Measurements from ENCODE around the gene CCNC.

The CCNC gene

DNA sequence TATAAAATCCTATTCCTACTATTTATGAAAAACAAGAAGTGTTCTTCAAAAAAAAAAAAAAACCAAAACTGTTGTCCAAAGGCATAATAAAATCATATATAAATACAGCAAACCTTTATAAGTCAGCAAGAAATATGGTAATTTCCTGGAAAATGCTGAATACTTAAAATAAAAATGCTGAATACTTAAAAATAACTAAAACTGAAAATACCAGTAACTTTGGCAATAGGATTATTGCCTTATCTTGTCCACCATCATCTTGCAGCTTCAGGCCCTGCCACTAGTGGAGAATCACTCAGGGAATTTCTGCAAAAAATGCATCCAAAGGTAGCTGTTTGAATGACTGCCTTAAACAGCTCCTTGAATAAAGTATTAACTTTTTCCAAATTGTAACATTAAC is 24.5 kb downstream of the CCNC start:
- no peak for DNase-seq

GRCh38 chr6:99530627-99531026 is 37.8 kb downstream of the CCNC start:
- no peak for DNase-seq

DNA sequence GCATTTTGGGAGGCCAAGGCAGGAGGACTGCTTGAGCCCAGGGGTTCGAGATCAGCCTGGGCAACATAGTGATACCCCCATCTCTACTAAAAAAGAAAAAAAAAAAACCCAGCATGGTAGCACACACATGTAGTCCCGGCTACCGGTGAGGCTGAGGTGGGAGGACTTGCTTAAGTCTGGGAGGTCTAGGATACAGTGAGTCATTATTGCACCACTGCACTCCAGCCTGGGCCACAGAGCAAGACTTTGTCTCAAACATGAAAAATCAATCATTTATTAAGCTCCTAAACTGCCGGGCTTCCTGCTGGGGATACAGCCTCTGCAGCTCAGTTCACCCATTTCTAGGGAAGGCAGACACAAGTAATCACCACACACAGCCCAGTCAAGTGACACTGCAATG is 45.9 kb downstream of the CCNC start:
- no peak for DNase-seq

GRCh38 chr6:99521633-99522151 is 46.8 kb downstream of the CCNC start:
- no peak for DNase-seq

GRCh38 chr6:99520855-99521632 is 47.4 kb downstream of the CCNC start:
- DNase-seq = peak; percentile 61

DNA sequence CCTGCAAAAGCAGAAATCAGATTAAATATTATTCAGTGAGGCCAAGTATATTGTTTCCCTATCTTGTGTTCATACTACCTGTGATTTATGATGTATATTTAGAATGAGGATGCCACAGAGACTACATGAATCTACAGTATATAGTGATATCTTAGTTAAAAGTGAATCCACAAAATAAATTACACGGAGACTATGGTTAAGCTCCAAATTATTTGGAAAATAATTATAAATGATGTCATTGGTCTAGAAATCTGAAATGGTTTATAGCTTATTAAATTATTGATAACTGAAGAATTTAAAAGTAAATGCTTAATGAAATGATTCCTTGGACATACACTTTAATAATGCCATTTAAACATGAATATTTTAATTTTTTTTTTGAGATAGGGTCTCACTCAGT is 49.0 kb downstream of the CCNC start:
- no peak for DNase-seq

DNA sequence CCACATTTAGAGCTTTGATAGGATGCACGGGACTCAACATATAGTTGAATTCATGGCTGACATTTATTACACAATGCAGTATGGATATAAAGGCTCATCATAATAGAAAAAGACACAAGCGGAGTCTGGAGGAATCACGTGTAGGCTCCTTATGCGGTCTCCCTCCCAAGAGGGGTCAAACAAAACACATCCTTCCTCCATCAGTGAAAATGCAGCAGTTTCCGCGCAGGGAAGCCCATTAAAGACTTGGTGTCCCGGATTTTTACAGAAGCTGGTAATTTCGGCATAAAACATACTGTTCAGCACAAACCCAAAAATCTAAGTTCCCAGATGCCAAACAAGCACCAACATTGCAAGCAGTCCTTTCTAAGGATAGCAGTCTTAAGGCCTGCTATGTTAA is 54.4 kb downstream of the CCNC start:
- DNase-seq = no peak

- no peak for DNase-seq
These were observed 56.4 kb downstream of the CCNC start for GRCh38 chr6:99512033-99512432.

GRCh38 chr6:99507648-99508047 is 60.8 kb downstream of the CCNC start:
- DNase-seq = no peak

DNA sequence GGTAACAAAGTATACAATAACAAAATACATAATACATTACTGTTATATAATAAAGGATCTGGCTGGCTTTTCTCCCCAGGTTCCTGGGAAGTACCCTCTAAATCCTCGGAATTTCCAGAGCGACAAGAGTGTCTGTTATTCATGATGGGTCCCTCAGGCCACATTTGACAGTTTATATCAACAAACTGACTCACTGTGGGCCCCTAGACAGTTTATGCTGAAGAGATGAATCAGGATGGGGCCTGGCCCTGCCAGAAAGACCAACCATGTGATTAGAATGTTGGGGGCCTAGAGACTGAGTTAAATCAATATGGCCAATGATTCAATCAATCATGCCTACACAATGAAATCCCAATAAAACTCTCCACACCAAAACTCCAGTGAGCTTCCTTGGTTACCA is 66.7 kb downstream of the CCNC start:
- DNase-seq = no peak

- no peak for DNase-seq
These were observed 70.0 kb downstream of the CCNC start for GRCh38 chr6:99498421-99498820.

- DNase-seq = no peak
These were observed 73.0 kb downstream of the CCNC start for GRCh38 chr6:99495466-99495865.
